ENCODE measurements around the gene MAMDC2.

Gene MAMDC2

DNA sequence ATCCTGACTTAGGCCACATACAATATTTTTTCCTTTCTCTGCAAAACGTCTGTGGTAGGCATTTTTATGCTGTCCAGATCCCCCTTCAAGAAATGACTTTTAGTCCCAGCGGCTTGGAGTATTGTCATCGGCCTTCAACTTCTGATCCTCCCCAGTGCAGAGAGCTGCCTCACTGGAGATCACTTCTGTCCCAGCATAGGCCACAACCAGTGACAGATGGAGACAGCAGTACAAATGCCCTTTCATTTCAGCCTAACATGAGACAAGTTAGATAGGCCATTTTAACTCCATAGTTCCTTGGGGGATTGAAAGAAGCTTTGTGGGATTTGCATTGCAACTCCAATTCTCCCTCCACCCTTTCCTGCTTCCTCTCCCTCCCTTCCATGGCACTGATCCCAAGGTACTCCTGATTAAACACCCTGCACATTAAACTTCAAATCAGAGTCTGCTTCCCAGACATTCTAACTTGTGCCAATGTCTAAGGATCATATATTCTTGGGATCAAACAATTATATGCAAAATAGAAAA, 3.2 kb upstream of the MAMDC2 start:
- DNase-seq = no peak

DNA sequence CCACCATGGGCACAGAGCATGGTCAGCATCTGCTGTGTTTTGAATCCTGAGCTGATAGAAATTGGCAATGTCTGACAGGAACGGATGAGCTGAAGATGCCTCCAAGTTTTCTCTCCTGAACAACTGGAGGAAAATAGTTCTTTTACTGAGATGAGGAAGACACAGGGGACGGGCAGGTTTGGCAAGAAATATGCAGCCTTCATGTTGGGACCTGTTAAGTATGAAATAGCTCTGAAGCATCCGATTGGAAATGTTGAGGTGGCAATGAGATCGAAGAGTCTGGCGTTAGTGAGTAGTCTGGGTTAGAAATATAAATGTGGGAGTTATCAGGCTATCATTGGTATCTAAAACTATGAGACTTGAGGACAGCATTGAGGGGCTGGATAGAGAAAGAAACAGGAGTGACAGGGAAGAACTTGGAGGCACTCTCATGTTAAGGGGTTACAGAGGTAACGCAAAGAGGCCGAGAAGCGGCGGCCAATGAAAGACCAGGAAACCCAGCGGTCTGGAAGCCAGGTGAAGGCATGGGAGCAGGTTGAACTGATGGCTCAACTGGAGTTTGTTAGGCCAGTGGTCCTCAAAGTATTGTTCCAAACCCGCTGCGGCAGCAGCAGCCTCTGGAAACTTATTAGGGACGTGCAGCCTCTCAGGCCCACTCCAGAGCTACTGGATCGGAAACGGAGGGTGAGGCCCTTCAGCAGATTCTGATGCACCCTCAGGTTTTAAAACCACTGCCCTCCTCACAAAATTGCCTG, 1.0 kb upstream of the MAMDC2 start:
- no peak for DNase-seq

- DNase-seq = no peak
These were observed 363 bp upstream of the MAMDC2 start for GRCh38 chr9:70043285-70043684.

DNA sequence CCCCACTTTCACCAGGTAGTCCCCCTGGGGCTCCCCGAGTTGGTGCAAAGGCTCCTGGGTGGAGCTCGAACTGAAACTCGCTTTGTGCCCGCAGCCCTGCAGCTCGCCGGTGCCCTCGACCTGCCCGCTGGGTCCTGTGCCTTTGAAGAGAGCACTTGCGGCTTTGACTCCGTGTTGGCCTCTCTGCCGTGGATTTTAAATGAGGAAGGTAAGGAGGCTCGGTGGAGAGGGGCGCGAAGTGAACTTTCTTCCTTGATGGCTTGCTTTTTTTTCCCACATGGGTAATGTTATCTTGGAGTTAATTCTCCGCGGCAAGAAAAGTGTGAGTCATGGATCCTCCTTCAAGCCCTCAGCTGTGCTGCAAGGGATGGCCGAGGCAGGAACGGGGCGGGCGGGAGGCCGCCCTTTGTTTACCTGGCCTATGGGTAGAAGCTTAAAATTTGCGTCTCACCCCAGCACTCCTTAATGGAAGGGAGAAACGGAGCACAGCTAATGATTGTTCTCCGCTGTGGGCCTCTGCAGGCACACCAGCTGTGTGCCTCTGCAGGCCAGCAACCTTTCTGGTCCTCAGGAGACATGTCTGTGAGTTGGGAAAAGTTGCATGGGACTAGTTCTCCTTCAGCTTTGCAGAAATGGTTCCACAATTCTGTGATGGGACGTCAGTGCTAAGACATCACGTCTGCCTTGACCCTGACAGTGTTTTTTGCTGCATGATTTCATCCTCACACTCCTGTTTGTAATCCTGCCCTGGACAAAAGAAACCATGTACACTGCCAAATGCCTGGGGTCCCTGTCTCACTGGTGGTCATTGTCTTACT, 1.1 kb downstream of the MAMDC2 start:
- peak; percentile 39 for DNase-seq

DNA sequence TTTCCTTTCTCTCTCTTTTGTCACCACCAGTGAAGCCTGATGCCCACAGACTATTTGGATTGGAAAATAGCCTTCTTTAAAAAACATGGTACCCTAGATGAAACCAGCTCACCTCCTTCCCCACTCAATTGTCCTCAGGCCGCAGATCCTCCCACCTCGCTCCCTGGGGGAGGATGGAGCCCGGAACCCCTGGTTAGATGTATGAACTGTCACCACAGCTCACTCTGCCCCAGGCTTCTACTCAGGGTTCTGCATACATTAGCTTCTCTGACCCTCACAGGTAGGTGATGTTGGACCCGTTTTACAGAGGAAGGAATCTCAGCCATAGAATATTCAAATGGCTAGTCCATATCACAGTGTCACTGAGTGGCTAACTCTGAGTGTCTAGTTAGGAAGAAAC, 1.8 kb downstream of the MAMDC2 start:
- no peak for DNase-seq

DNA sequence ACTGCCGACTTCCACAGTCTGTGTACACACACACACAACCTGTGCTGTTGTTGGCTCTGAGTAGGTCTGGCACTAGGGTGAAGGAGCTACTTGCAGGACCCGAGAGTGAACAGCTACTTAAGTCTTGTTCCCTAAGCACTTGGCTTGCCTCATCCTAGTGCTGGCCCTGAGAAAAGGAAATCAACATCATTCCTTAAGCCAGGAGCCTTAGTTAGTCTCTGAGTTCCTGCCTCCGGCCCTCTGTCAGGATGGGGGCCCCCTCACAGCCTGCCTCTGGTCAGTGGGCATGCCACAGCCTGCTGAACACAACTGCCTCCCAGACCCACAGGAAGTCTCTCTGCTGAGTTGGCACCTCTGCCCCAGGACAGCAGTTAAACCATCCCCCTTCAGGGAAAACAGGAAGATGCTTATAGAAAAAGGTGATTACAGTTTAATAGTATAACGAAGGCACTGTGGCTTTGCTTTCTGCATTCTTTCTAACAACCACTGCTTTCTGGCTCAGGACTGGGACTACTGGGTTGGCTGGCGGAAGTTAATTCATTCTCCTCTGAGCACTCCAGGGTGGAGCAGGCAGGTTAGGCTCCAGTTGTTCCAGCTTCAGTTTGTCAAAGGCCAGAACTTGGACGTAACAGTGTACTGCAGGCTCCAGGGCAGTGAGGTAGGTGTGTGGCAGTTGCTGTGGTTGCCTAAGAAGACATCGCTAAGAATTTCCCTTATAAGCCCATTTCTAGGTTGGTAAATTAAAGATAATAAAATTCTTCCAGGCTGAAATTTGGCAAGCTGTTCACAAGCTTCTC, 2.8 kb downstream of the MAMDC2 start:
- DNase-seq = peak; percentile 27

DNA sequence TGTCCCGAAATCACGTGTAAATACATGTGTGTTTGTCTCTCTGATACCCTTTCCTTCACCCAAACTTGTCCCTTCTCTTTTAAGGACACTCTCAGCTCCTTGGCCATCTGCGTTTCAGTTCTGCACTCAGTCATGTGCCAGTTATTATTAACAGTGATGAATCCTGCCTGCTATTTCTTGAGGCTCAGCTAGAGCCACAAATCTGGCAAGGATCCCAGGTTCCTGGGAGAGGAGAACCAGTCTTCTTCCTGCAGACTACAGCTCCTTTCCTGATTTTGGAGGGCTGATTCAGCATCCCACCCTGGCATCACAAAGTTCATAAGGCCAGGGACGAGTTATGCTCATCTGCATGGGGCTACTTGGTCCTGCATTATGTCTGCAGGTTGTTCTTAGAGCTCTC, 5.6 kb downstream of the MAMDC2 start:
- DNase-seq = peak; percentile 9

- DNase-seq = no peak
These were observed 6.1 kb downstream of the MAMDC2 start for GRCh38 chr9:70049672-70050271.

- DNase-seq = no peak
These were observed 9.1 kb downstream of the MAMDC2 start for GRCh38 chr9:70052768-70053167.

- peak; percentile 79 for DNase-seq
These were observed 10.2 kb downstream of the MAMDC2 start for GRCh38 chr9:70053864-70054263.

DNA sequence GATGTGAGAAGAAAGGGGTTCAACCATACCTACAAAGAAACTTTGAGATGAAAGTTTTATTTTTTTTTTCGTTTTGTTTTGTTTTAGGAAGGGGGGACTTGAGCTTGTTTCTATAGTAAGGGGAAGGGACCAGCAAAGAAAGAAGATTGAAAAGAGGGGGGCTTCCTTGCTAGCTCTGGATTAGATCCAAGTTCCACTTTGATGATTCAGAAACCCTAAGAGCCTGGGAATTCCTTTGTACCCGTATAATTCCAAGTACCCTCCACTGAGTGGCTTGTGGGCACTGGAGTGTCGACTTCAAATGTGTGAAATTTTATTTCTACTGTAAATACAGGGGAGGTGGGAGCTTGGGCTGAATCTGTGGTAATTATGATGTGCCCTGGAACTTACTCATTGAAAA, 10.9 kb downstream of the MAMDC2 start:
- no peak for DNase-seq

DNA sequence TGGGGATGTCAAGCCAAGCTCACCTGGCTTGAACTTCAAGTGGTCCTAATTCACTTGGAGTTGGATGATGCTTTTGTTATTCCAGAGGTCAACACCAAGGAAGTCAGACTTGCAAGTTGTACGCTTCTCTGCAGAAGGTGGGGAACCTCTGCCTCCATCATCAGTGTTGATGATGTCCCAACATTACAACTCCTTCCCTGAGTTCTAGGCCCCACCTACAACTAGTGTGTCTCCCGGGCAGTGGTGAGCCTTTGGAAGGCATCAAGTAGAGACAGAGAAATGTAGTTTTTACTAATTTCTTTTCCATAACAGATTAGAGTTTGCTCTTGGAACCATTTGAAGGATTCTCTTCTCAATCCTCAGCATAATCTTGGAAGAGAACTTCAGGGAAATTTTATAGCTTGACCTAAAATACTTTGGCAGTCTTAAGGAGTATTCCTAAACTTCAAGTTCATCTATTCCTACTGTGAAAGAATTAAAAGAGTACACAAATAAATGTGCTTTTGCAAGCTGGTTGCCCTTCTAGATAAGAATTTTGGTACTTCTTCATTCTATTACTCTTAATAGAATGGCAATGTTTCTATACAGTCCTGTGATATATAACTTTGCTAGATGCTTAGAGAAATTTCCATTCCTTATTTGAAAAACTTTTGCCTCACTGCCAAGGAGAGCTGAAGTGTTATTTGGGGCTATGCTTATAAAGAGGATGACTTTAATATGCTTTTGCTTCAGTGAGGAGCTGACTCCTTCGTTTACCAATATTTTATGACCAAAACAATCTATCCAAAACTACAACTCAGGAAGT, 12.0 kb downstream of the MAMDC2 start:
- no peak for DNase-seq

DNA sequence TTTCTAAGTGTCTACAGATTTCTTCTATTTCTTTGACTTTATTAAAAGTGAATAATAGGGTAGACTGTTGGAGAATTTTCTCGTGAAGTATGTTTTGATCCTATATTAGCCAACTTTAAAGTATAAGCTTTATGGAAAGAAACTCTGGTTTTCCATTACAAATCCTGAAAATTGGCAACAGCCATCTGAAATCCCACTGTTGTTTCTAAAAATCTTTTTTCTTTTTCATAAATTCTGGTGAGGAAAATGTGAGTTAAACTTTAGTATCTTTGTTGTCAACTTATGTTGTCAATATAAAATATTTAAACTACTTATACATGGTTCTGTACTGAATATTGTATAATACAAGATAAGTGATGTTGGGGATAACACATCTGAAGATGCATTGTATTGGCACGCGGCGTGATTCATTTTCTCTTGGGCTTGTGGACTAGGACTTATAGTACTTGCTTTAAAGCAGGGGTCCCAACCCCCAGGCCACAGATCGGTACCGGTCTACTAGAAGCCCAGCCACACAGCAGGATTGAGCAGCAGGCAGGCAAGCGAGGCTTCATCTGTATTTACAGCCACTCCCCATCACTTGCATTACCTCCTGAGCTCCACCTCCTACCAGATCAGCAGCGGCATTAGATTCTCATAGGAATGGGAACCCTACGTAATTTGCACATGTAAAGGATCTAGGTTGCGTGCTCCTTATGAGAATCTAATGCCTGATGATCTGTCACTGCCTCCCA, 12.7 kb downstream of the MAMDC2 start:
- no peak for DNase-seq

- DNase-seq = no peak
These were observed 15.0 kb downstream of the MAMDC2 start for GRCh38 chr9:70058569-70059116.

GRCh38 chr9:70060148-70060882, 16.7 kb downstream of the MAMDC2 start:
- no peak for DNase-seq

GRCh38 chr9:70060883-70061507, 17.3 kb downstream of the MAMDC2 start:
- DNase-seq = peak; percentile 45

DNA sequence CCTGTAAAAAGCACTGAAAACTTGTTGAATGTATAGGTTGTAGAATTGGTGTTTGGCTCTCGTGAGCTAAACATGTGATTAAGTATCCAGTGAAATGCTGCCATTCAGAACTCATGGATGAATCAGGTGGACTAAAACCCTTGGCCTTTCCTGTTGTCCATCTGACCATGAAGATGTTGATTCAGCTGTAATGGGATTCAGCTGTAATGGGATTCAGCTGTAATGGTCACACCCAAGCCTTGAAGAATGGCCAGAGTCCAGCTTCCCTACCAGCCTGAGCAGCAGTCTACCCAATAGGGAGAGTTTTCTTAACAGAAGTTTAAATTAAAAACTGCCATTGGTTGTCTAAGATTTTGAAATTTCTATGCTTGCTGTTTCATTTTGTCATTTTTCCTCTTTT, 18.1 kb downstream of the MAMDC2 start:
- DNase-seq = no peak

DNA sequence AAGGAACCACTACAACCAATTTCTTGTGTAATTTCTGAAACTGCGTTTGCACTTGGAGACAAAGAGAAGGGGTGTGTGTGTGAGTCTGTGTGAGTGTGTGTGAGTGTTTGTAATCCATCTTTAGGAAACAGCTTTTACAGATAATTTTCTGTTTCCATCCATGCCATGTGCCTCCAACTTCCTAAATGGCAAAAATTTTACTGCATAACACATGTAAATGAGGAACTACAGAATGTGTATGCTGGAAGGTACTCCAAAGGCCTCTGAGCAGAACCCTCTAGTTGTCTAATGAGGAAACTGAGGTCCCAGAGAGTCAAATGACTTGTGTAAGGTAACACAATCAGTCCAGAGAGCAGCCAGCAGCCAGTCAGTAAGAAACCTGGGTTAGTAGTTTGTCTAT, 20.8 kb downstream of the MAMDC2 start:
- DNase-seq = peak; percentile 12

DNA sequence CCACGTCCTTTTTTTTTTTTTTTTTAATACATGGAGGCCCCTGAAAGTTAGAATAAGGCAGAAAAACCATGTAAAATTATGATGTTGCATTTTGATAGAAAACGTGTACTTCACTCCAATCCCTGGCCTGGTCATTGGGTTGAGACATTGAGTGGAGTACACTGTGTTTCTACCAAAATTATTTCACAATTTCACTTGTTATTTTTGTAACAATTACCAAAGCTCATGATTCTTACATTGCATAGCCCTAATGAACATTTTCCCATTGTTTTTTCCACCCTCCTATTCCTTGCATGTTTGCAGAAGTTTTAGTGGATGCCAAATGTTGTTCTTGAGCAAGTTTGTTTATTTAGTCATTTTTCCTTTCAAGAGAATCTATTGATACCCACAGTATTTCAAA, 21.9 kb downstream of the MAMDC2 start:
- no peak for DNase-seq

DNA sequence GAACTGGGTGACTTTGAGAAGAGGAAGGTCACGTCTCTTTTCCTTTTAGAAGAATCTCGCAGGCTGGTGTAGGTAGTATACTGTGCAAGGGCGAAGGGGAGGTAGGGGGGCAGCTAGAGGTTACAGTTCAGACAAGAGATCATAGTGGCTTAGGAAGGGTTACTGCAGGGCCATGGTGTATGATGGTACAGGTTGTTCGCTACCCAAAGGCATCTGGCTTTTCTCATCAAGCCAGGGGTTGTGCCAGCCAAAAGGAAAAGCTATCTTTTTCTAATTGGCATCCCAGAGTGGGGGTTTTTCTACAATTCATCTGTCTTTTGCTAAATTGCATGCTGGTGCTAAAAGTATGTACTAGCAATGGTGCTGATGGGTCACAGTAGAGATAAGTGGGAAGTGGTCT, 22.8 kb downstream of the MAMDC2 start:
- no peak for DNase-seq

All from hematopoietic multipotent progenitor cell treated with erythropoietin and hydrocortisone succinate and interleukin-3 and kit ligand, for 4 days (in vitro differentiated cells).